ENCODE measurements around the gene PAAF1.

GRCh38 chr11:73962101-73962705 is 85.4 kb downstream of the PAAF1 start:
- TF ChIP-seq, protein P1, sequence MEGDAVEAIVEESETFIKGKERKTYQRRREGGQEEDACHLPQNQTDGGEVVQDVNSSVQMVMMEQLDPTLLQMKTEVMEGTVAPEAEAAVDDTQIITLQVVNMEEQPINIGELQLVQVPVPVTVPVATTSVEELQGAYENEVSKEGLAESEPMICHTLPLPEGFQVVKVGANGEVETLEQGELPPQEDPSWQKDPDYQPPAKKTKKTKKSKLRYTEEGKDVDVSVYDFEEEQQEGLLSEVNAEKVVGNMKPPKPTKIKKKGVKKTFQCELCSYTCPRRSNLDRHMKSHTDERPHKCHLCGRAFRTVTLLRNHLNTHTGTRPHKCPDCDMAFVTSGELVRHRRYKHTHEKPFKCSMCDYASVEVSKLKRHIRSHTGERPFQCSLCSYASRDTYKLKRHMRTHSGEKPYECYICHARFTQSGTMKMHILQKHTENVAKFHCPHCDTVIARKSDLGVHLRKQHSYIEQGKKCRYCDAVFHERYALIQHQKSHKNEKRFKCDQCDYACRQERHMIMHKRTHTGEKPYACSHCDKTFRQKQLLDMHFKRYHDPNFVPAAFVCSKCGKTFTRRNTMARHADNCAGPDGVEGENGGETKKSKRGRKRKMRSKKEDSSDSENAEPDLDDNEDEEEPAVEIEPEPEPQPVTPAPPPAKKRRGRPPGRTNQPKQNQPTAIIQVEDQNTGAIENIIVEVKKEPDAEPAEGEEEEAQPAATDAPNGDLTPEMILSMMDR (IDR thresholded peaks at IDR 0.05) = no peak
- TF ChIP-seq POLR2A (IDR thresholded peaks at IDR 0.05) = no peak
